ENCODE data around the gene MACO1. TPM values are rescaled to one million over a fixed set of nuclear protein-coding genes. Genes with fewer than 3 reads are reported as not detected.

The MACO1 gene
- total and polyA plus RNA-seq, 2 of the 8 experiments (the other 6 are each of a cell fraction or from before 2014, with no cell fraction given) = 3.5 to 15.1 TPM

DNA sequence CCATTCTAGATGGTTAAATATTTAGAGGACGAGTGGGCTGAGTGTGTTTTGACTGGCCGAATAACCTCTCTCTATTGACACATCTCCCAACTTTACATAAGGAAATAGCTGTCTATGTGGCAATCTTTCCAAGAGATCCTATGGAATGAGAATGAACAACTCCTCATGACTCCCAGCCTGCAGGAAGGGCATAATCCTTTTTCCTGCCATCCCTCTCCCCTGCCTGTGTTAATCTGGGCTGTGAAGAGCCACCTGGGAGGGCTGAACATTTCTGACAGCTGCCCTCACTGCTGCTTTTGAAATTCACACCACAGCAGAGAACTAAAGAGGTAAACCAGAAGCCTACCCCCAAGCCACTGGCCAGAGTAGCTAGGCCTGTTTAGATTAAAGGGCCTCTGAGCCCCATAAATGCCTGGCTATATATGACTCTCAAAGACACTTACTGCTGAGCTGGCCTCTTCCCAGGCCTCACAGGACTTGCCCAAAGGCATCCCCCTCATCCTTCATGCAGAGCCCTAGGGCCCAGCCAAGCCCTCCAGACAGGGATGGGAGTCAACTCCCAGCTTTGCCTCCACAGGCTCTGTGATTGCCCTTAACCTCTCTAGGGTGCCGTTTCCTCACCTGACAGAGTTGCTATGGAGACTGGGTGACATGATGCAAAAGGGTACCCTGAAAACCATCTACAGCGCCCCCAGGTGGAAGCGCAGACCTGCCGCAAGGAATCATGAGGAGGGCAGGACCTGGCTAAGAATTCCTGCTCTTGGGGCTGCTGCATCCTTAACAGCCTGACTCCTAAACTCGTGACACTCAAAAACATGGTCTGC is 70.8 kb downstream of the MACO1 start (continued):
- no peak for TF ChIP-seq SP2 (IDR thresholded peaks at IDR 0.05; ENCODE audit: low read length)
- peak; percentile 37; the same call in 1 of the 2 replicates for TF ChIP-seq JUND (IDR thresholded peaks at IDR 0.05; ENCODE audit: low read length)
- TF ChIP-seq CEBPB (IDR thresholded peaks at IDR 0.05; ENCODE audit: low read depth, low read length) = peak; percentile 72
- TF ChIP-seq HDAC2 (IDR thresholded peaks at IDR 0.05; ENCODE audit: borderline replicate concordance in 1 of 2, low read depth in 2 of 2, low read length in 2 of 2) = no peak; a peak in 1 of 4 replicates
- TF ChIP-seq, protein P1, sequence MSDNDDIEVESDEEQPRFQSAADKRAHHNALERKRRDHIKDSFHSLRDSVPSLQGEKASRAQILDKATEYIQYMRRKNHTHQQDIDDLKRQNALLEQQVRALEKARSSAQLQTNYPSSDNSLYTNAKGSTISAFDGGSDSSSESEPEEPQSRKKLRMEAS (IDR thresholded peaks at IDR 0.05) = peak; percentile 64
- TF ChIP-seq, protein P2, sequence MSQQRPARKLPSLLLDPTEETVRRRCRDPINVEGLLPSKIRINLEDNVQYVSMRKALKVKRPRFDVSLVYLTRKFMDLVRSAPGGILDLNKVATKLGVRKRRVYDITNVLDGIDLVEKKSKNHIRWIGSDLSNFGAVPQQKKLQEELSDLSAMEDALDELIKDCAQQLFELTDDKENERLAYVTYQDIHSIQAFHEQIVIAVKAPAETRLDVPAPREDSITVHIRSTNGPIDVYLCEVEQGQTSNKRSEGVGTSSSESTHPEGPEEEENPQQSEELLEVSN (IDR thresholded peaks at IDR 0.05) = no peak
- no peak for TF ChIP-seq SAP30 (IDR thresholded peaks at IDR 0.05; ENCODE audit: insufficient read depth, insufficient replicate concordance, low read length)
- TF ChIP-seq, protein P3, sequence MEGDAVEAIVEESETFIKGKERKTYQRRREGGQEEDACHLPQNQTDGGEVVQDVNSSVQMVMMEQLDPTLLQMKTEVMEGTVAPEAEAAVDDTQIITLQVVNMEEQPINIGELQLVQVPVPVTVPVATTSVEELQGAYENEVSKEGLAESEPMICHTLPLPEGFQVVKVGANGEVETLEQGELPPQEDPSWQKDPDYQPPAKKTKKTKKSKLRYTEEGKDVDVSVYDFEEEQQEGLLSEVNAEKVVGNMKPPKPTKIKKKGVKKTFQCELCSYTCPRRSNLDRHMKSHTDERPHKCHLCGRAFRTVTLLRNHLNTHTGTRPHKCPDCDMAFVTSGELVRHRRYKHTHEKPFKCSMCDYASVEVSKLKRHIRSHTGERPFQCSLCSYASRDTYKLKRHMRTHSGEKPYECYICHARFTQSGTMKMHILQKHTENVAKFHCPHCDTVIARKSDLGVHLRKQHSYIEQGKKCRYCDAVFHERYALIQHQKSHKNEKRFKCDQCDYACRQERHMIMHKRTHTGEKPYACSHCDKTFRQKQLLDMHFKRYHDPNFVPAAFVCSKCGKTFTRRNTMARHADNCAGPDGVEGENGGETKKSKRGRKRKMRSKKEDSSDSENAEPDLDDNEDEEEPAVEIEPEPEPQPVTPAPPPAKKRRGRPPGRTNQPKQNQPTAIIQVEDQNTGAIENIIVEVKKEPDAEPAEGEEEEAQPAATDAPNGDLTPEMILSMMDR (IDR thresholded peaks at IDR 0.05; ENCODE audit: control extremely low read depth in 1 of 3, insufficient read depth in 1 of 3, low read depth in 1 of 3, low read length in 3 of 3) = peak; percentile 83 to 95 (median 85)
- no peak for TF ChIP-seq GABPA (IDR thresholded peaks at IDR 0.05; ENCODE audit: borderline replicate concordance, insufficient read depth, low read length)
- TF ChIP-seq CHD2 (IDR thresholded peaks at IDR 0.05; ENCODE audit: low read length) = peak; percentile 8; the same call in 1 of the 2 replicates
